RWPE1 (cell line): ENCODE measurements around the gene CD48.

Experiments
- CTCF ChIA-PET: fragments of 350-600 bp; sonication (Branson Sonifier 250); formaldehyde crosslinking; extraction: SDS; loops from one replicate; lab custom pipeline; 2021; lab: Yijun Ruan, JAX
- POLR2A ChIA-PET: fragments of 400-600 bp; formaldehyde crosslinking; extraction: SDS; loops from one replicate; lab custom pipeline; 2020; ENCODE audit warnings: antibody characterized with exemption; ENCODE audit not compliant: low non-redundant PET; lab: Yijun Ruan, JAX
- DNase-seq: peaks from one replicate; pipeline ENCODE4 v3.0.0; 2012; ENCODE audit warnings: low spot score
- H3K27ac ChIP-seq: fragments of 450-650 bp; 2 replicates; pipeline ENCODE4 v1.5.1; 2017
- CTCF ChIP-seq: fragments of 450-650 bp; conservative IDR thresholded peaks from 2 replicates; pipeline ENCODE4 v1.5.1; 2017; ENCODE audit warnings: low read depth, mild to moderate bottlenecking

CD48 gene

GRCh38 chr1:160743266-160743665 is 31.6 kb upstream of the CD48 start:
- no peak for DNase-seq
- POLR2A ChIA-PET = no interaction called here
- no peak overlapping the region for H3K27ac ChIP-seq
- TF ChIP-seq CTCF = no peak
- CTCF ChIA-PET = no interaction called here

GRCh38 chr1:160742428-160743127 is 31.0 kb upstream of the CD48 start:
- H3K27ac ChIP-seq = no peak overlapping the region
- DNase-seq = no peak
- POLR2A ChIA-PET = no interaction called here
- CTCF ChIA-PET = no interaction called here
- no peak for TF ChIP-seq CTCF

- H3K27ac ChIP-seq = no peak overlapping the region
- no peak for DNase-seq
- no peak for TF ChIP-seq CTCF
- ChIA-PET CTCF (no interaction called here), POLR2A (no interaction called here)
These were observed 30.2 kb upstream of the CD48 start for GRCh38 chr1:160741612-160742348.

- ChIA-PET CTCF (no interaction called here), POLR2A (no interaction called here)
- no peak for DNase-seq
- no peak for TF ChIP-seq CTCF
- no peak overlapping the region for H3K27ac ChIP-seq
These were observed 29.5 kb upstream of the CD48 start for GRCh38 chr1:160741092-160741501.

DNA sequence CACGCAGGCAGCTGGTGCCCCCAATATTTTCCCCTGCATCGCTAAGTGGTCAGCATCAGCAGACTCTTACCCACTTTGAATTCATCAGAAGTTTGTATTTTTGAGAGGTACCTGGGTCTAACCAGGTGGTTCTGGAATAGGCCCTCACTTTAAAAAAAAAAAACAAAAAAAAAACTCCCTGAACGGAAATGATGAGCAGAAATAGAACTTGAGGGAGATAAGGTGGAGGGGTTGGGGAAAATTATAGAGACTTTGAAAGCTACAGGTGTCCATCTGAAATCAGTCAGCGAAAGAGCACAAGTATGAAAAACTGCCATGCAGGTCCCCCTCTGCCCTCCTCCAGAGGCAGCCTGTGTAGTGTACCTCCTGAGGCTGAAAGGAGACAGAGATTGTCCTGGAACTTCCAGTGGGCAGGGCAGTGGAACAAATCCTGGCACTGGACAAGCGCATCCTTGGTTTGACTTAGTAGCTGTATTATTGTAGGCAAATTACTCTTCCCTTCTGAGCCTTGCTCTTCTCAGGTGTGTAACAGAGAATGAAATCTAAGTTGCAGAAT is 28.6 kb upstream of the CD48 start:
- CTCF ChIA-PET = no interaction called here
- TF ChIP-seq CTCF = no peak
- POLR2A ChIA-PET = no interaction called here
- H3K27ac ChIP-seq = no peak overlapping the region
- no peak for DNase-seq

DNA sequence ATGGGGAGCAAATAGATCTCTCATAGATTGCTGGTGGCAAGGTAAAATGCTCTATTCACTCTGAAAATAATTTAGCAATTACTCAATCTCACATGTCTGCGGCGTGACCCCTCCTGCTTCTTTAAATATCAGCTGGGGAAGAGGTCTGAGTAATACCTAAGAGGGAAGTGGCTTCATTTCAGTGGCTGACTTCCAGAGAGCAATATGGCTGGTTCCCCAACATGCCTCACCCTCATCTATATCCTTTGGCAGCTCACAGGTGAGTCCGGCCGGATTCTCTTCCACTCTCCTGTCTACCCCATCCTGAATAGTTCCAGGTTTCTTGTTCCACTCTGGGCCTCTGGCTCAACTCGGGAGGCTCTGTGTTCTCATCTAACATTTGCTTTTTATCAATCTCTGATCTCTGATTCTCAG is 27.5 kb upstream of the CD48 start, which contains the start of gene SLAMF7:
Gene SLAMF7, plus strand, starts transcription at position 150 of the 414 bp plus-strand sequence. Its CDS starts 55 bp downstream, at position 205.
- ChIA-PET POLR2A (no interaction called here), CTCF (no interaction called here)
- H3K27ac ChIP-seq = no peak within 1 kb of the TSS
- DNase-seq = peak; percentile 55
- TF ChIP-seq CTCF = no peak
